H1 (cell line): Measurements from ENCODE around the gene SLC25A11. TPM values are rescaled to one million over a fixed set of nuclear protein-coding genes. Genes with fewer than 3 reads are reported as not detected.

Experiments used
- CTCF ChIA-PET: fragments of 300-600 bp; sonication (Branson Sonifier 250); formaldehyde crosslinking; loops from one replicate; lab custom pipeline; 2021; ENCODE audit not compliant: partially characterized antibody; lab: Charles Lee
- POLR2A ChIA-PET: fragments of 300-600 bp; sonication (Branson Sonifier 250); formaldehyde crosslinking; loops from one replicate; lab custom pipeline; 2021; ENCODE audit warnings: inconsistent platforms; ENCODE audit not compliant: partially characterized antibody; lab: Charles Lee
- DNase-seq, 2 experiments: peaks; one replicate each; pipeline versions ENCODE4 v3.0.0 to v3.0.0-alpha.2; 2010 to 2022; ENCODE audit warnings: low spot score in 2 of 2, low read depth in 1 of 2, mixed read lengths in 1 of 2
- FAIRE-seq: peaks from 2 replicates; lab custom pipeline; 2011; peaks lifted over from hg19 to GRCh38; lab: Jason Lieb, UNC
- H2AFZ ChIP-seq: 2 replicates; pipeline ENCODE4 v1.8.1; 2012; ENCODE audit warnings: low read length, inconsistent platforms
- H2AK5ac ChIP-seq: 2 replicates; pipeline ENCODE4 v1.6.1; 2013; ENCODE audit warnings: low read depth, low read length
- H2BK120ac ChIP-seq: replicated peaks from 2 replicates; pipeline ENCODE3; 2013; ENCODE audit warnings: low read depth, low read length, inconsistent platforms
- H2BK12ac ChIP-seq: 2 replicates; pipeline ENCODE4 v1.6.1; 2013; ENCODE audit warnings: low read depth, low read length
- H2BK15ac ChIP-seq: 2 replicates; pipeline ENCODE4 v1.6.1; 2013; ENCODE audit warnings: low read length
- H2BK20ac ChIP-seq: 2 replicates; pipeline ENCODE4 v1.6.1; 2013; ENCODE audit warnings: low read length
- H2BK5ac ChIP-seq: 2 replicates; pipeline ENCODE4 v1.6.1; 2013; ENCODE audit warnings: low read depth, low read length
- H3K14ac ChIP-seq: 2 replicates; pipeline ENCODE4 v1.6.1; 2013; ENCODE audit warnings: inconsistent platforms; ENCODE audit not compliant: insufficient read length
- H3K18ac ChIP-seq: 2 replicates; pipeline ENCODE4 v1.6.1; 2013; ENCODE audit warnings: low read length; ENCODE audit errors: extremely low read depth
- H3K23ac ChIP-seq: 2 replicates; pipeline ENCODE4 v1.6.1; 2013; ENCODE audit warnings: inconsistent platforms; ENCODE audit not compliant: insufficient read length
- H3K23me2 ChIP-seq: 2 replicates; pipeline ENCODE4 v1.6.1; 2013; ENCODE audit warnings: low read depth, low read length
- H3K27ac ChIP-seq: 2 replicates; pipeline ENCODE4 v1.6.1; 2011; ENCODE audit warnings: low read depth, low read length, inconsistent platforms
- H3K27me3 ChIP-seq, 4 experiments: replicated peaks in 1 of 4; 1 replicate in 1 of 4; 2 replicates in 3 of 4; pipeline versions ENCODE4 v1.6.1 to v1.8.1; 2011 to 2013; ENCODE audit warnings: low read length in 3 of 4, mild to moderate bottlenecking in 3 of 4, inconsistent platforms in 2 of 4, mixed read lengths in 2 of 4, moderate library complexity in 1 of 4; ENCODE audit not compliant: control insufficient read depth in 3 of 4, insufficient read depth in 3 of 4; ENCODE audit errors: extremely low read depth in 1 of 4
- H3K36me3 ChIP-seq, 4 experiments: 2 replicates each; pipeline versions ENCODE4 v1.6.1 to v1.8.1; 2011 to 2013; ENCODE audit warnings: mild to moderate bottlenecking in 4 of 4, low read length in 3 of 4, moderate library complexity in 2 of 4, control low read depth in 1 of 4, inconsistent platforms in 1 of 4; ENCODE audit not compliant: insufficient read depth in 4 of 4, control insufficient read depth in 2 of 4
- H3K4ac ChIP-seq: replicated peaks from 2 replicates; pipeline ENCODE3; 2013; ENCODE audit warnings: low read length, low read depth, mixed read lengths, inconsistent platforms; ENCODE audit not compliant: insufficient read length
- H3K4me1 ChIP-seq, 4 experiments: replicated peaks in 1 of 4; 1 replicate in 1 of 4; 2 replicates in 3 of 4; pipeline versions ENCODE4 v1.6.1 to v1.8.1; 2011 to 2013; ENCODE audit warnings: low read length in 3 of 4, inconsistent platforms in 2 of 4, mixed read lengths in 1 of 4; ENCODE audit not compliant: insufficient read depth in 4 of 4, control insufficient read depth in 3 of 4
- H3K4me2 ChIP-seq, 2 experiments: 2 replicates each; pipeline versions ENCODE4 v1.6.1 to v1.8.1; 2011 to 2013; ENCODE audit warnings: low read depth in 2 of 2, low read length in 2 of 2, control low read depth in 1 of 2, inconsistent platforms in 1 of 2, mild to moderate bottlenecking in 1 of 2; ENCODE audit not compliant: insufficient read depth in 1 of 2
- H3K4me3 ChIP-seq, 4 experiments: fragments of 200-600, 300-600 bp in 1 of 4; sonication (generic), shearing (Covaris generic), sonication (Bioruptor Twin) in 1 of 4; 2 replicates each; pipeline versions ENCODE4 v1.5.1 to v1.8.1; 2011 to 2016; ENCODE audit warnings: low read length in 4 of 4, low read depth in 3 of 4, control low read depth in 2 of 4, inconsistent platforms in 2 of 4, mild to moderate bottlenecking in 2 of 4, mixed read lengths in 1 of 4, moderate library complexity in 1 of 4; ENCODE audit not compliant: insufficient read depth in 2 of 4; ENCODE audit errors: extremely low read depth in 1 of 4
- H3K56ac ChIP-seq: replicated peaks from 2 replicates; pipeline ENCODE3; 2013; ENCODE audit warnings: low read depth, mild to moderate bottlenecking, mixed read lengths, low read length, inconsistent platforms; ENCODE audit not compliant: insufficient read length
- H3K79me1 ChIP-seq: 2 replicates; pipeline ENCODE4 v1.6.1; 2013; ENCODE audit warnings: low read depth, low read length, control low read depth
- H3K79me2 ChIP-seq, 2 experiments: 2 replicates each; pipeline versions ENCODE4 v1.6.1 to v1.8.1; 2012 to 2013; ENCODE audit warnings: low read length in 2 of 2, mild to moderate bottlenecking in 2 of 2, inconsistent platforms in 1 of 2; ENCODE audit not compliant: insufficient read depth in 2 of 2, control insufficient read depth in 1 of 2
- H3K9ac ChIP-seq, 4 experiments: replicated peaks in 1 of 4; 1 replicate in 1 of 4; 2 replicates in 3 of 4; pipeline versions ENCODE4 v1.6.1 to v1.8.1; 2011 to 2013; ENCODE audit warnings: low read depth in 3 of 4, low read length in 3 of 4, control low read depth in 2 of 4, mild to moderate bottlenecking in 2 of 4, moderate library complexity in 2 of 4, inconsistent platforms in 1 of 4; ENCODE audit errors: extremely low read depth in 1 of 4
- H3K9me3 ChIP-seq, 2 experiments: 2 replicates each; pipeline versions ENCODE4 v1.6.1 to v1.8.1; 2012 to 2013; ENCODE audit warnings: mild to moderate bottlenecking in 2 of 2, moderate library complexity in 2 of 2, control low read depth in 1 of 2, inconsistent platforms in 1 of 2, low read depth in 1 of 2, low read length in 1 of 2, mixed read lengths in 1 of 2; ENCODE audit not compliant: insufficient read depth in 2 of 2
- H4K20me1 ChIP-seq, 2 experiments: replicated peaks in 1 of 2; 2 replicates each; pipeline versions ENCODE3 to v1.8.1; 2011 to 2013; ENCODE audit warnings: inconsistent platforms in 2 of 2, low read length in 2 of 2, mild to moderate bottlenecking in 1 of 2; ENCODE audit not compliant: insufficient read depth in 2 of 2, control insufficient read depth in 1 of 2
- H4K5ac ChIP-seq: 2 replicates; pipeline ENCODE4 v1.6.1; 2013; ENCODE audit warnings: low read length, low read depth, mixed read lengths, inconsistent platforms; ENCODE audit not compliant: insufficient read length
- H4K8ac ChIP-seq: 2 replicates; pipeline ENCODE4 v1.8.0; 2013; ENCODE audit warnings: mild to moderate bottlenecking, moderate library complexity, low read length, inconsistent platforms; ENCODE audit not compliant: insufficient read depth; ENCODE audit errors: extremely low read depth
- H4K91ac ChIP-seq: replicated peaks from 2 replicates; pipeline ENCODE3; 2013; ENCODE audit warnings: low read length, mixed read lengths, inconsistent platforms; ENCODE audit not compliant: insufficient read length
- CEBPB ChIP-seq: IDR thresholded peaks from 2 replicates; pipeline ENCODE4 v1.6.1; 2012; ENCODE audit warnings: low read depth, low read length
- CREB1 ChIP-seq: IDR thresholded peaks from 2 replicates; pipeline ENCODE4 v1.6.1; 2012; ENCODE audit warnings: inconsistent platforms
- JUN ChIP-seq: IDR thresholded peaks from 2 replicates; pipeline ENCODE4 v1.6.1; 2011; ENCODE audit warnings: low read depth, mild to moderate bottlenecking, improper control_type of control experiment, low read length
- WGBS, 2 experiments: shearing (Covaris generic) in 1 of 2; methylation state at CpG; one replicate each; pipeline versions ENCODE4 v1.1.6 to v1.1.7; 2013 to 2015; ENCODE audit warnings: low lambda C conversion rate in 2 of 2, mixed read lengths in 2 of 2, inconsistent platforms in 1 of 2, low coverage in 1 of 2, missing lambda C conversion rate in 1 of 2; ENCODE audit not compliant: insufficient replicate concordance in 2 of 2, insufficient coverage in 1 of 2, insufficient read length in 1 of 2; ENCODE audit errors: extremely low coverage in 1 of 2, missing lambda C conversion rate in 1 of 2; 5-methylcytosine and 5-hydroxymethylcytosine counted together
- polyA plus RNA-seq, 7 experiments: library from polyadenylated mRNA; depleted of rRNA in 3 of 7; stranded (reverse) in 5 of 7; unstranded in 2 of 7; fragments of >200 nt in 5 of 7; fragments of 200-250 nt in 2 of 7; gene quantifications; 1 replicate in 5 of 7; 2 replicates in 1 of 7; 4 replicates in 1 of 7; pipeline versions ENCODE4 v1.2.1 to v1.2.3, GENCODE V29; 2011 to 2013; ENCODE audit warnings: missing spikeins in 2 of 7, mixed read lengths in 2 of 7
- total RNA-seq: library from RNA; stranded (reverse); fragmentation: NEBNext Ultra II Directional; extraction: Animal tissue kit (Norgen Biotek cat#: 25700); gene quantifications from 2 replicates; pipeline ENCODE4 v1.2.1, GENCODE V29; 2021

The SLC25A11 gene
- total and polyA plus RNA-seq, 2 of the 8 experiments (the other 6 are each of a cell fraction or from before 2014, with no cell fraction given), result 55.9 to 97.0 TPM

GRCh38 chr17:4899341-4900230 lies 40.3 kb downstream of the SLC25A11 start, which contains the start of gene C17orf107:
TSS of gene C17orf107 (plus strand) at chr17:4899536. CDS start at chr17:4899763, 227 bp downstream.
- Histone ChIP-seq H3K56ac (no peak within 1 kb of the TSS), H3K23me2 (peaks cover 3% of the 10 kb centered on the region; the same call in 1 of the 2 replicates), H3K18ac (no peak within 1 kb of the TSS), H3K4me2 (peak within 1 kb of the TSS; percentile 51 to 73), H3K23ac (no peak within 1 kb of the TSS), H3K79me2 (no peaks in the 10 kb centered on the region), H2BK12ac (0 out of 2 replicates have a peak within 1 kb of the TSS, but pooled peaks have one; percentile 17), H2BK15ac (peak within 1 kb of the TSS; percentile 61; the same call in 1 of the 2 replicates), H4K8ac (peak within 1 kb of the TSS; percentile 14), H3K4me3 (peak within 1 kb of the TSS; percentile 22 to 58 (median 40); a peak in 7 of 8 replicates), H2BK20ac (no peak within 1 kb of the TSS), H3K4me1 (peaks cover 0 to 13% (median 4%) of the 10 kb centered on the region in 4 experiments; a peak in 6 of 7 replicates), H3K14ac (no peak within 1 kb of the TSS), H3K27me3 (0 out of 7 replicates have a peak, but pooled peaks cover 0 to 2% (median 0%) of the 10 kb centered on the region in 4 experiments), H3K9me3 (no peaks in the 10 kb centered on the region), H3K4ac (no peak within 1 kb of the TSS), H2BK120ac (no peak within 1 kb of the TSS), H4K5ac (no peak within 1 kb of the TSS), H2AFZ (no peak within 1 kb of the TSS; the same call in 1 of the 2 replicates), H2BK5ac (no peak within 1 kb of the TSS), H3K79me1 (no peaks in the 10 kb centered on the region), H2AK5ac (0 out of 2 replicates have a peak within 1 kb of the TSS, but pooled peaks have one; percentile 8), H4K91ac (no peak within 1 kb of the TSS), H3K27ac (no peak within 1 kb of the TSS), H3K9ac (no peak within 1 kb of the TSS; a peak in 1 of 7 replicates), H4K20me1 (peaks cover 0 to 8% of the 10 kb centered on the region in 2 experiments), H3K36me3 (peaks cover 0 to 10% (median 5%) of the 10 kb centered on the region in 4 experiments; a peak in 4 of 8 replicates)
- CTCF ChIA-PET, result interaction anchor here (0.5 to 4.4 kb wide), 12 partner anchors 10 to 405 kb away, joined by 3 to 23 read pairs (median 4); no protein-coding TSS in a partner anchor
- no peak for FAIRE-seq
- WGBS, 2 experiments, result 87% methylated on average over 37 of the region's 60 CpGs; no CpG with 5 or more reads in 1 of the 2 experiments
- TF ChIP-seq CREB1, result peak; percentile 79
- no peak for TF ChIP-seq JUN
- TF ChIP-seq CEBPB, result 0 out of 2 replicates have a peak, but pooled peaks have one; percentile 30
- no peak for DNase-seq
- POLR2A ChIA-PET, result interaction anchor here (0.7 to 6.4 kb wide), 18 partner anchors 9 to 195 kb away, joined by 3 to 49 read pairs (median 4); partner anchors contain the start of genes MED11, PELP1, PFN1 and PLD2
